Skin of body (tissue), 2 donors: ENCODE results near the gene OR2A7. TPM values are rescaled to one million over a fixed set of nuclear protein-coding genes. Genes with fewer than 3 reads are reported as not detected.
"Not testable (repeated sequence)": the region's sequence is repeated elsewhere in the genome, so short reads cannot be mapped to it uniquely, and the experiment has no call there.

Experiments used
- DNase-seq: peaks from one replicate; lab custom pipeline; 2025; lab: John Stamatoyannopoulos, UW
- total RNA-seq: library from RNA; depleted of rRNA; stranded (reverse); fragments of >200 nt; gene quantifications from one replicate; pipeline ENCODE4 v1.2.3, GENCODE V29; 2014

Gene OR2A7
- total RNA-seq, 1 donor from 2014 or later, result 12.5 TPM

- DNase-seq, result not testable (repeated sequence)
Observed at GRCh38 chr7:144252307-144252706, 12.3 kb downstream of the OR2A7 start.

DNA sequence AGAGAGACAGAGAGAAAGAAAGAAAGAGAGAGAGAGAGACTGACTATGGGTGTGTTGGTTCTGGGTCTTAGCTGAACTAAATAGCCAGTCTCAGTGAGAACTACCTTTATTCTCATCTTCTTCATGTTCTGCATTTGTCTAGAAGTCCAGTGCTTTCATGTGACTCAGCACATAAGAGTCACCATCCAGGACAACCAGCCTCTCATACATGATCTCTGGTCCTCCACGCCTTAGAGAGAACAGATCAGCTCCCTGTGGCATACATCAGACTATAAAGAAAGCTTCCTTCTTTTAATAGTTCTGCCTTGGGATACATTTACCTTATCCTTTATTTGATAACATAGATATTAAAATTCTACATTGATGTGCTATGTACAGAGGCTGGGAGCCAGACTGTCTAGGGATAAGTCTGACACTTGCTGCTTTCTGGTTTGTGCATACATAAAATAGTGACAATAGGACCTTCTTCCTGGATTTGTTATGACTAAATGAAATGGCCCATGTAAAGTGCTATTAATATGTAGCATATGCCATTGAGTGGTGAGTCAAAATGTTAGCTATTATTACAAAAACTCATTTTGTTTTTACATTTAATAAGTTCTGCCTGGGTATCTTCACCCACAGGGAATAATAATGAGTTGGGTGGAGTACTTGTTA is 16.8 kb downstream of the OR2A7 start:
- not testable (repeated sequence) for DNase-seq

GRCh38 chr7:144246967-144247366 is 17.6 kb downstream of the OR2A7 start:
- DNase-seq, result not testable (repeated sequence)

DNA sequence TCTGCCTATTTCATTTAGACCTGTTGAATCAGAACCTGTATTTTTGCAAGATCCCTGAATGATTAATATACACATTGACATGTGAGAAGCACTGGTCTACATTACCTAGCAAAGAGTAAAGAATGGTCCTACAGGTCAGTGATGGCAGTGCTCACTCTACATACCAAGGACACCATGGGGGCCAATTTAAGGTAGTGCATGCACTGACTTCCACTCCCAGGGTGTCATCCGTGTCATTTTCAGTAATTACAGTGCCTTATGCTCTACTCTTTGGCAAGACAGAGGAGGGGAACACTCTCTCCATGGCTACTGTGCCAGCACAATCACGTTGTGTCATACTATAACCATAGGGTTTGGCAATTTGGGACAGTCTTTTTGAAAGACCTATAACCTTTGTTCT is 19.2 kb downstream of the OR2A7 start:
- DNase-seq, result not testable (repeated sequence)

DNA sequence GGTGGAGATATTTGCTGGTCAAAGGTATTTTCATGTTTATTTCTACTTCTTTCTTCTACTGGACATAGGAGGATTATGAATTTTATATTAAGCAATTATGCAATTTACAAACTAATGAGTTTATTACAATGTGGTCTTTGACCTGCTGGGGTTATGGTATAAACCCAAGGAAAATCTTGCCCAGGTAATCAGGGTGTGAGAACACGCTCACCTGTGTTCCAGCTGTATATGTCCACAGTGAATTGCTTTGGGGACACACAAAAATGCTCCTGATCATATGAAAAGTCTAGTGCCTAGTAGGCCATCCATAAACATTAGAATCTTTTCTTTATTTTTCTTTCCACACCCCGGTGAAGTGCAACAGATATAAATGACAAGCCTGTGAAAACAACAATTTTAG is 25.2 kb downstream of the OR2A7 start, which contains the start of gene OR2A42:
OR2A42 (minus strand) TSS at position 241 of the 400 bp plus-strand sequence. CDS start 6,762 bp downstream, outside the sequence.
- DNase-seq, result not testable (repeated sequence)

- not testable (repeated sequence) for DNase-seq
Observed at GRCh38 chr7:144238530-144239082, 26.0 kb downstream of the OR2A7 start.

DNA sequence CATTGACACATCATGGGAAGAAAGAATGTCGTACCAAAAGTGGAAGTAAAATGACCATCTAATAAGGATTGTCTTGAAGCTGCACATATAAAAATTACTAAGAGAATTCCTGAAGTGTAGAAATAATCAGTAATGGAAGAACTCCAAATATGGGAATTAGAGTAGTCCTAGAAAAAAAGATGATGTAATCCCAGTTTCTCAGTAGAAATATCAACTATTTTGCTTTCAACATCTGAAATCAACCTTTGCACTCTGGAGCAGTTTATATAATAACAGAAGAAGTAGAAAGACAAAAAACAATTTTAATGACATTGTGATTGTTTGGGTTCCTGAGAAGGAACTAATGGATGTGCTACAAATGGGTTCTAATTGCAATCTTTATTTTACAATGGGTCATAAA is 31.6 kb downstream of the OR2A7 start:
- DNase-seq, result not testable (repeated sequence)

GRCh38 chr7:144231027-144231426 is 33.6 kb downstream of the OR2A7 start:
- not testable (repeated sequence) for DNase-seq

DNA sequence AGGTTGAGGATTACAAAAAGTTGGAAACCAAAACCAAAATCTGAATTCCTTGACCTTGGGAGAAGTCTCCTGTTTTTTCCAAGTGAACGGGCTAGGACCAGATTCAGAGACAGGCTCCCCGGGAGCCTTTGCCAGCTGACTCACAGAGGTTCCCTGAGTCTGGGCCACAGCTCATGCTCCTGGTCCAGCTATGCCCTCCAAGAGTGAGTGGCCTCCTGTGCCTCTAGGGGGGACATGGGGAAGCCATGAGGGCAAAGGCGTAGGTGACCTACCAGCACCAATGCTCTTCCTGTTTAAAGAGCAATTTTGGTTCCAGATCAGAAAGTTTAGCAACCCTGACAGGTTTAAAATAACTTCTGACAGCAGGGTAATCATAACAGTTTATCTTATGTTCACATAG is 35.8 kb downstream of the OR2A7 start:
- DNase-seq, result not testable (repeated sequence)

DNA sequence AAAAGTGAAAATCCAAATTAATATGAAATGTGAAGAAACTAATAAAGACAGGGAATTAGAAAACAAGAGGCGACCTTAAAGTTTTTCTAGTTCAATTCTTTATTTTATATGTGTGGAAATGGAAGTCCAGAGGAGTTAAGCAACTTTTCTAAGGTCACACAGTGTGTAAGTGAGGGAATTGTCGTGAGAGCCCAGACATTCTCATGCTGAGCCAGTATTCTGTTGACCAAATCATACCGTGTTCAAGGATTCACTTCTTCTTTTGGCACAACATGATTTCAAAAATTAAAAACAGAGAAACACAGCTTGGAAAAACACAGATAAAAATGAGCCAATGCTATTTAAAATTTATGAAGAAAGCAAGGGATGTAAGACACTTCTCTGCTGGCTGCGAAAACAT is 37.7 kb downstream of the OR2A7 start:
- DNase-seq, result not testable (repeated sequence)

DNA sequence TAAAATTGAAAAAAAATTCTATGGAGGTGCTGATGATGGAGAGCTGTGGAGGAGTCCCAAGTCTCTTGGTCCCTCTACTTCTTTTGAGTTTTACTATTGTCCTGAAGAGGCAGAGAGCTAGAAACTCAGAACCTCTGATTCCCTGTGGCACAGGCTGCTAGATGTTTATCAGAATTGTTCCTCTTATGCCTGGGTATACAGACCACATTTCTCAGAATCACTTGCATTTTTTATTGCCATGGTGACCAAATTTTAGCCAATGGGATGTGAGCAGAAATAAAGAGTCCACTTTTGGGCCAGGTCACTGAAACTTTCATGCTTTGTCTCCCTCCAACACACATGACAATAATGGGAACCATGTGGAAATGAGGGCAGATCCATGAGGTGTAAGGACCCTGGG is 40.9 kb downstream of the OR2A7 start:
- not testable (repeated sequence) for DNase-seq

- not testable (repeated sequence) for DNase-seq
Observed at GRCh38 chr7:144220531-144220930, 44.1 kb downstream of the OR2A7 start.

- not testable (repeated sequence) for DNase-seq
Observed at GRCh38 chr7:144219149-144219548, 45.4 kb downstream of the OR2A7 start.

DNA sequence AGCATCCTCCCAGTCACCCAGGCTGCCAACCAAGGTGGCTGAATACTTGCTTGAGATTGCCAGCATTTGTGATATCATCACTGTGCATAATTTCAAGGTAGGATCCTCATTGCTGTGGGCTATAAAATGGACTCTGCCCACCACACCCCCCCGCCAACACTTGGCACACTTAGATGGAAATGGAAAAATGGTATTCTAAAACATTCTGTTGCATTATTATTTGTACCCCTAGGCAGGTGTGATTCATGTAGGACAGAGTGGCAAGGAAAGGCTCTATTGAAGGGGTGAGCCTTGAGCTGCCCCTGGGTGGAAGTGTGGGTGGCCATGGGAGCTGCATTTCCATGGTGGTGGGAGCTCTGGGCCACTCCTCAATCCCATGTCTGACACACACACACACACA is 46.0 kb downstream of the OR2A7 start:
- not testable (repeated sequence) for DNase-seq

DNA sequence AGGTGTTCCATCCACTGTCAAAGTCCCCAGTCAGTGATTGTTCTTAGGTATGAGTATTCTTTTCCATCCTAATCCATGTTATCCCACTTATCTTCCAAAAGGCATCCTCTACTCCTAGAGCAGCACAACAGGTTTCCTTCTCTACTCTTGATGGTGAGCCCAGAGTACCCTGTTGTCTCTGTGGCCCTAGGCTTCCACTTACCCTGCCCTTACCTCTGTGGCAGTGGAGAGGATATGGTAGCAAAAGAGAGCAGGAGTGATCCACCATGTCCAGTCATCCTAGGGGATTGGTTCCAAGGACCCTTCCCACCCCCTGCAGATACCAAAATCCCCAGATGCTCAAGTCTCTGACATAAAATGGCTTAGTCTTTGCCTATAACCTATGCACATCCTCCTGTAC is 47.4 kb downstream of the OR2A7 start:
- DNase-seq, result not testable (repeated sequence)

Other genes with a start within 250 kb of the OR2A7 start
- not detected for gene OR2A5, start 215.8 kb downstream of the OR2A7 start, total RNA-seq
- not detected for gene OR2A25, start 195.0 kb downstream of the OR2A7 start, total RNA-seq
- not detected for gene OR2A12, start 178.5 kb downstream of the OR2A7 start, total RNA-seq
- gene OR2A2, start 155.2 kb downstream of the OR2A7 start, total RNA-seq, result not detected
- not detected for gene OR2A14, start 141.6 kb downstream of the OR2A7 start, total RNA-seq
- gene CTAGE4, start 81.3 kb downstream of the OR2A7 start, total RNA-seq, result 9.1 TPM
- gene ARHGEF35, start 69.0 kb downstream of the OR2A7 start, total RNA-seq, result 10.3 TPM
- gene OR2A42, start 25.2 kb downstream of the OR2A7 start, total RNA-seq, result 0.10 TPM
- 5.3 TPM for gene CTAGE8, start 4.5 kb upstream of the OR2A7 start, total RNA-seq
- gene OR2A1, start 47.6 kb upstream of the OR2A7 start, total RNA-seq, result 0.20 TPM
- gene ARHGEF5, start 90.6 kb upstream of the OR2A7 start, total RNA-seq, result 14.3 TPM
- gene NOBOX, start 138.9 kb upstream of the OR2A7 start, total RNA-seq, result not detected